Mammary epithelial cell (primary cell): ENCODE results near the gene NFKB1.

Experiments used
- EZH2 ChIP-seq: IDR thresholded peaks from 2 replicates; pipeline ENCODE4 v1.6.1; 2012; ENCODE audit warnings: low read length, inconsistent platforms, borderline replicate concordance
- TF ChIP-seq, protein P1 (sequence below), 2 donors: IDR thresholded peaks in 1 of 2; conservative IDR thresholded peaks in 1 of 2; 2 replicates each; pipeline ENCODE4 v1.5.1; 2011 to 2012; ENCODE audit warnings: inconsistent platforms in 2 of 2, low read length in 2 of 2, mild to moderate bottlenecking in 2 of 2, control low read depth in 1 of 2, low read depth in 1 of 2; ENCODE audit not compliant: insufficient read depth in 1 of 2; ENCODE audit errors: extremely low read depth in 1 of 2

DNA sequence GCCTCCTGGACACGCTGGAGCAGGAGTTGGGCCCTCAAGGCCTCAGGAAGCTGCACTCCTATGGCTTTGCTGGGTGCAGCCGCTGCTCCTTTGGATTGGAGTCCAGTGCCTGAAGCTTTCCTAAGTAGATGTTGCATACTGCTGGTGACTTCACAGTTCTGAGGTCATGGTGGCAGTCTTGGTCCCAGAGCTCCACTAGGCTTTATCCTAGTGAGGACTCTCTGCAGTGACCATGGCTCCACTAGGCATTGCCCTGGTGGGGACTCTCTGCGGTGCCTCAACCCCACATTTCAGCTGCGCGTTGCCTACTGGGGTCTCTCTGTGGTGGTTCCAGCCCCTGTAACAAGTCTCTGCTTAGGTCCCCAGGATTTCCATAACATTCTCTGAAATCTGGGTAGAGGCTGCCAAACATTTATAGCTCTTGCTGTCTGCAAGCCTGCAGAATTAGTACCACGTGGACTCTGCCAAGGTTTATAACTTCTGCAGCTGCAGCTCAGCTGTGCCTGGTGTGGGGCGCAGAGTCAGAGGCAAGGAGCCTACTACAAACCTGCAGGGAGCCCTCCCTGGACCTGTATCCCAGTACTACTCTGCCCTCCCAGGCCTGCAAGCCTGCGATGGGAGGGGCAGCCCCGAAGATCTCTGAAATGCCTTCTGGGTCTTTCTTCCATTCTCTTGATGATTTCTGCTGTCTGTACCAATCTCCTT, 46.0 kb upstream of the NFKB1 start:
- TF ChIP-seq, protein P1, sequence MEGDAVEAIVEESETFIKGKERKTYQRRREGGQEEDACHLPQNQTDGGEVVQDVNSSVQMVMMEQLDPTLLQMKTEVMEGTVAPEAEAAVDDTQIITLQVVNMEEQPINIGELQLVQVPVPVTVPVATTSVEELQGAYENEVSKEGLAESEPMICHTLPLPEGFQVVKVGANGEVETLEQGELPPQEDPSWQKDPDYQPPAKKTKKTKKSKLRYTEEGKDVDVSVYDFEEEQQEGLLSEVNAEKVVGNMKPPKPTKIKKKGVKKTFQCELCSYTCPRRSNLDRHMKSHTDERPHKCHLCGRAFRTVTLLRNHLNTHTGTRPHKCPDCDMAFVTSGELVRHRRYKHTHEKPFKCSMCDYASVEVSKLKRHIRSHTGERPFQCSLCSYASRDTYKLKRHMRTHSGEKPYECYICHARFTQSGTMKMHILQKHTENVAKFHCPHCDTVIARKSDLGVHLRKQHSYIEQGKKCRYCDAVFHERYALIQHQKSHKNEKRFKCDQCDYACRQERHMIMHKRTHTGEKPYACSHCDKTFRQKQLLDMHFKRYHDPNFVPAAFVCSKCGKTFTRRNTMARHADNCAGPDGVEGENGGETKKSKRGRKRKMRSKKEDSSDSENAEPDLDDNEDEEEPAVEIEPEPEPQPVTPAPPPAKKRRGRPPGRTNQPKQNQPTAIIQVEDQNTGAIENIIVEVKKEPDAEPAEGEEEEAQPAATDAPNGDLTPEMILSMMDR (conservative IDR thresholded peaks at IDR 0.05 in 1 of 2, IDR thresholded peaks at IDR 0.05 in 1 of 2; ENCODE audit: extremely low read depth in 1 of 2, insufficient read depth in 1 of 2, low read depth in 1 of 2, low read length in 2 of 2), result no peak
- no peak for TF ChIP-seq EZH2
